Spleen (tissue), 11 donors: Measurements from ENCODE around the gene DUSP9. TPM values are rescaled to one million over a fixed set of nuclear protein-coding genes. Genes with fewer than 3 reads are reported as not detected.

Source experiments
- DNase-seq: peaks from one replicate; pipeline ENCODE4 v3.0.0-alpha.2; 2020
- H3K27ac ChIP-seq, 8 donors: fragments of 200-600 bp; sonication (generic) in 7 of 8; 1 replicate in 4 of 8; 2 replicates in 4 of 8; pipeline versions ENCODE4 v1.5.0 to v1.8.0; 2016 to 2021; ENCODE audit warnings: inconsistent platforms in 4 of 8, mild to moderate bottlenecking in 4 of 8, moderate library complexity in 1 of 8
- H3K27me3 ChIP-seq, 7 donors: fragments of 200-600 bp; sonication (generic) in 6 of 7; replicated peaks in 1 of 7; 1 replicate in 4 of 7; 2 replicates in 3 of 7; pipeline versions ENCODE4 v1.5.0 to v1.8.0; 2016 to 2021; ENCODE audit warnings: inconsistent platforms in 3 of 7, mild to moderate bottlenecking in 1 of 7
- H3K36me3 ChIP-seq, 6 donors: fragments of 200-600 bp; sonication (generic) in 5 of 6; 1 replicate in 4 of 6; 2 replicates in 2 of 6; pipeline versions ENCODE4 v1.5.0 to v1.8.0; 2016 to 2021; ENCODE audit warnings: inconsistent platforms in 2 of 6
- H3K4me1 ChIP-seq, 6 donors: fragments of 200-600 bp; sonication (generic) in 5 of 6; 1 replicate in 3 of 6; 2 replicates in 3 of 6; pipeline versions ENCODE4 v1.5.0 to v1.8.0; 2016 to 2021; ENCODE audit warnings: inconsistent platforms in 3 of 6
- H3K4me3 ChIP-seq, 8 donors: fragments of 200-600 bp; sonication (generic) in 7 of 8; 1 replicate in 4 of 8; 2 replicates in 4 of 8; pipeline versions ENCODE4 v1.5.0 to v1.8.0; 2016 to 2021; ENCODE audit warnings: inconsistent platforms in 4 of 8, mild to moderate bottlenecking in 4 of 8, moderate library complexity in 2 of 8
- H3K9me3 ChIP-seq, 8 donors: fragments of 200-600 bp; sonication (generic) in 7 of 8; 1 replicate in 4 of 8; 2 replicates in 4 of 8; pipeline versions ENCODE4 v1.5.0 to v1.8.0; 2016 to 2021; ENCODE audit warnings: inconsistent platforms in 4 of 8
- CTCF ChIP-seq, 11 experiments: fragments of 200-600 bp in 7 of 11; fragments of 450-650 bp in 4 of 11; sonication (generic) in 4 of 11; IDR thresholded peaks in 8 of 11; conservative IDR thresholded peaks in 3 of 11; 1 replicate in 7 of 11; 2 replicates in 4 of 11; pipeline versions ENCODE4 v1.4.0 to v1.8.0; 2016 to 2021; ENCODE audit warnings: antibody characterized with exemption in 11 of 11, inconsistent platforms in 4 of 11, mild to moderate bottlenecking in 1 of 11
- POLR2A ChIP-seq, 3 donors: fragments of 450-650 bp; IDR thresholded peaks; one replicate each; pipeline ENCODE4 v1.5.1; 2017; ENCODE audit warnings: antibody characterized with exemption in 3 of 3, mild to moderate bottlenecking in 1 of 3
- POLR2AphosphoS5 ChIP-seq, 3 donors: sonication (generic); formaldehyde crosslinking; IDR thresholded peaks; one replicate each; pipeline ENCODE4 v1.5.1; 2017; ENCODE audit warnings: antibody characterized with exemption in 3 of 3
- WGBS, 5 donors: extraction: QIAGEN DNeasy Blood & Tissue Kit in 3 of 5; methylation state at CpG; one replicate each; pipeline versions ENCODE4 v1.1.5 to v1.1.7; 2013 to 2018; 5-methylcytosine and 5-hydroxymethylcytosine counted together
- intact Hi-C: fragments of 100-400 bp; cut with DNase I; formaldehyde crosslinking; loops from one replicate; pipeline ENCODE4 v1.15.0; 2023; ENCODE audit warnings: low total_unique reads
- polyA plus RNA-seq, 3 donors: library from polyadenylated mRNA; stranded (reverse); fragments of 200-250 nt; gene quantifications; one replicate each; pipeline ENCODE4 v1.2.1, GENCODE V29; 2013
- total RNA-seq, 7 donors: library from RNA; depleted of rRNA in 3 of 7; stranded (reverse); fragments of >200 nt in 3 of 7; fragmentation: NEBNext Ultra II Directional in 4 of 7; extraction: Animal tissue kit (Norgen Biotek cat#: 25700) in 4 of 7; gene quantifications; one replicate each; pipeline versions ENCODE4 v1.1.0 to v1.2.1, GENCODE V29; 2016 to 2021
- donor health status: healthy with polysubstance abuse.
- donor health status: DM: no; HTN: no; CAD: no; lungs with moderate emphysema.
- donor health status: DM: no; HTN: no; CAD: no.
- donor health status: Bipolar disorder and iron deficiency.
- donor health status: healthy.
- donor health status: DM: no; HTN: no; CAD: no.
- donor health status: DM: yes; HTN: yes; CAD: no.

Gene DUSP9
- total and polyA plus RNA-seq, 10 donors, result 0.09 to 0.17 TPM; not detected in 8

GRCh38 chrX:153649915-153650782 is 3.1 kb downstream of the DUSP9 start:
- intact Hi-C loops, result no loop called here
- DNase-seq, result peak; percentile 67
- 71 to 90% (median 77%) methylated on average over 2 to 41 of the region's 41 CpGs for WGBS, 5 donors

DNA sequence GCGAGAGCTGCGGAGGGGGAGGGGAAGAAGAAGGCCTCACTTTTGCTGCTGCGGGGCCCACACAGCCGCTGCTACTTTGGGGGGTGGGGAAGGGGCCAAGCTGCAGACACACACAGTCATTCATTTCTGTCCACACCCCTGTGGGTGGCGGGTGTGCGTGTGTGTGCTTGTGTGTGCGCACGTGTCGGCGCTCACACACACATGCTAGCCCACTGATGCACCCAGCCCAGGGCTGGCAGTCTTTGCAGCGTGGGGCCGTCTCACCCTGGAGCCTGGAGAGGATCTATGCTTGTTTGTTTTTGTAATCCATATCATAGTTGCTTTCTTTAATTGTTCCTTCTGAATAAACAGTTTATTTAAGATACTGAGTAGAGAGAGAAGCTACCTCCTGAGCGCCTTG is 4.0 kb downstream of the DUSP9 start:
- Histone ChIP-seq H3K27me3 (peaks cover 0 to 41% (median 34%) of the 10 kb centered on the region in 7 donors), H3K27ac (no peak overlapping the region), H3K4me1 (peaks cover 0 to 16% (median 12%) of the 10 kb centered on the region in 6 donors), H3K4me3 (no peak overlapping the region), H3K9me3 (peaks cover 0 to 15% (median 0%) of the 10 kb centered on the region in 8 donors), H3K36me3 (no peaks in the 10 kb centered on the region)
- peak; percentile 48 for DNase-seq
- intact Hi-C loops, result no loop called here
- TF ChIP-seq POLR2A (IDR thresholded peaks at IDR 0.05) (no peak), POLR2AphosphoS5 (IDR thresholded peaks at IDR 0.05) (no peak), CTCF (IDR thresholded peaks at IDR 0.05 in 8 of 11, conservative IDR thresholded peaks at IDR 0.05 in 3 of 11) (no peak)
- 90 to 96% (median 95%) methylated on average over 12 to 13 of the region's 13 CpGs for whole genome bisulfite sequencing, 5 donors

More at GRCh38 chrX:153649915-153650782, 3.1 kb downstream of the DUSP9 start:
- no peaks in the 10 kb centered on the region for H3K36me3 ChIP-seq
- H3K9me3 ChIP-seq, result peaks cover 0 to 15% (median 0%) of the 10 kb centered on the region in 8 donors
- peaks cover 0 to 49% (median 41%) of the 10 kb centered on the region in 7 donors for H3K27me3 ChIP-seq
- H3K4me3 ChIP-seq, result no peak overlapping the region
- peaks cover 0 to 16% (median 12%) of the 10 kb centered on the region in 6 donors for H3K4me1 ChIP-seq
- H3K27ac ChIP-seq, result no peak overlapping the region
- TF ChIP-seq POLR2A (IDR thresholded peaks at IDR 0.05) (no peak), POLR2AphosphoS5 (IDR thresholded peaks at IDR 0.05) (no peak), CTCF (IDR thresholded peaks at IDR 0.05 in 8 of 11, conservative IDR thresholded peaks at IDR 0.05 in 3 of 11) (peak in 1 of 11 experiments; percentile 29)

- peak; percentile 43 for DNase-seq
Observed at GRCh38 chrX:153651540-153652079, 4.6 kb downstream of the DUSP9 start.

More at GRCh38 chrX:153651540-153652079, 4.6 kb downstream of the DUSP9 start:
- Histone ChIP-seq H3K27me3 (peaks cover 0 to 35% (median 27%) of the 10 kb centered on the region in 7 donors), H3K4me3 (no peak overlapping the region), H3K9me3 (peaks cover 0 to 15% (median 0%) of the 10 kb centered on the region in 8 donors), H3K27ac (no peak overlapping the region), H3K4me1 (peaks cover 0 to 14% (median 11%) of the 10 kb centered on the region in 6 donors), H3K36me3 (no peaks in the 10 kb centered on the region)
- WGBS, 5 donors, result 77 to 87% (median 82%) methylated on average over 9 of the region's 9 CpGs; no CpG with 5 or more reads in 1 of the 5 donors
- intact Hi-C loops, result no loop called here
- TF ChIP-seq POLR2AphosphoS5 (IDR thresholded peaks at IDR 0.05) (no peak), CTCF (IDR thresholded peaks at IDR 0.05 in 8 of 11, conservative IDR thresholded peaks at IDR 0.05 in 3 of 11) (peak in 1 of 11 experiments; percentile 14)
